GM06990 (cell line): ENCODE data around the gene ASB10.

Experiments
- DNase-seq: peaks from one replicate; pipeline ENCODE4 v3.0.0-alpha.2; 2011; ENCODE audit not compliant: insufficient read length; ENCODE audit errors: extremely low read depth
- H3K27me3 ChIP-seq: replicated peaks from 2 replicates; pipeline ENCODE4 v1.6.0; 2011; ENCODE audit warnings: low read length; ENCODE audit not compliant: control insufficient read depth, insufficient read depth
- H3K36me3 ChIP-seq: 2 replicates; pipeline ENCODE4 v1.5.1; 2011; ENCODE audit warnings: low read length; ENCODE audit not compliant: control insufficient read depth, insufficient read depth
- H3K4me3 ChIP-seq: replicated peaks from 2 replicates; pipeline ENCODE4 v1.5.1; 2011; ENCODE audit warnings: low read depth, mild to moderate bottlenecking, control low read depth, low read length
- CTCF ChIP-seq: IDR thresholded peaks from 2 replicates; pipeline ENCODE4 v1.5.1; 2011; ENCODE audit warnings: low read length, control low read depth, mild to moderate bottlenecking, inconsistent platforms; ENCODE audit not compliant: insufficient read depth, poor library complexity, severe bottlenecking

ASB10 gene

GRCh38 chr7:151141311-151141854 lies 45.7 kb downstream of the ASB10 start:
- TF ChIP-seq CTCF, result no peak
- no peak overlapping the region for H3K4me3 ChIP-seq
- peaks cover 11% of the 10 kb centered on the region for H3K36me3 ChIP-seq
- no peak for DNase-seq
- H3K27me3 ChIP-seq, result no peaks in the 10 kb centered on the region

- H3K36me3 ChIP-seq, result peaks cover 11% of the 10 kb centered on the region
- H3K4me3 ChIP-seq, result no peak overlapping the region
- no peak for TF ChIP-seq CTCF
- no peak for DNase-seq
- no peaks in the 10 kb centered on the region for H3K27me3 ChIP-seq
Observed at GRCh38 chr7:151140826-151141225, 46.2 kb downstream of the ASB10 start.

GRCh38 chr7:151139791-151140190 lies 47.3 kb downstream of the ASB10 start:
- H3K36me3 ChIP-seq, result peaks cover 17% of the 10 kb centered on the region
- TF ChIP-seq CTCF, result no peak
- H3K27me3 ChIP-seq, result no peaks in the 10 kb centered on the region
- H3K4me3 ChIP-seq, result no peak overlapping the region
- no peak for DNase-seq

- no peaks in the 10 kb centered on the region for H3K27me3 ChIP-seq
- no peak overlapping the region for H3K4me3 ChIP-seq
- DNase-seq, result no peak
- H3K36me3 ChIP-seq, result peaks cover 21% of the 10 kb centered on the region
- no peak for TF ChIP-seq CTCF
Observed at GRCh38 chr7:151139071-151139790, 47.8 kb downstream of the ASB10 start.

- TF ChIP-seq CTCF, result no peak
- Histone ChIP-seq H3K27me3 (no peaks in the 10 kb centered on the region), H3K4me3 (no peak overlapping the region), H3K36me3 (peaks cover 18% of the 10 kb centered on the region)
- no peak for DNase-seq
Observed at GRCh38 chr7:151138153-151138851, 48.7 kb downstream of the ASB10 start.
